DND-41 (cell line): ENCODE measurements around the gene BRAT1.

Source experiments
- ATAC-seq: fragments of 200-7000 bp; cut with Tn5 transposase; 3 replicates; pipeline ENCODE4 v1.9.1; 2021; ENCODE audit warnings: low read depth; ENCODE audit not compliant: insufficient read depth
- DNase-seq: peaks from one replicate; pipeline ENCODE4 v3.0.0-alpha.2; 2020
- H2AFZ ChIP-seq: 2 replicates; pipeline ENCODE4 v1.6.0; 2012; ENCODE audit warnings: low read depth, low read length
- H3K27ac ChIP-seq: 2 replicates; pipeline ENCODE4 v1.5.1; 2012; ENCODE audit warnings: low read length, inconsistent platforms
- H3K27me3 ChIP-seq: fragments of 200-600 bp; sonication (generic); 2 replicates; pipeline ENCODE4 v1.6.0; 2012; ENCODE audit warnings: low read length, mild to moderate bottlenecking, inconsistent platforms; ENCODE audit not compliant: insufficient read depth, poor library complexity
- H3K36me3 ChIP-seq: 2 replicates; pipeline ENCODE4 v1.5.1; 2012; ENCODE audit warnings: low read length, inconsistent platforms; ENCODE audit not compliant: insufficient read depth
- H3K4me1 ChIP-seq: 2 replicates; pipeline ENCODE4 v1.5.1; 2012; ENCODE audit warnings: mild to moderate bottlenecking, low read length; ENCODE audit not compliant: insufficient read depth
- H3K4me2 ChIP-seq: 2 replicates; pipeline ENCODE4 v1.6.0; 2012; ENCODE audit warnings: mild to moderate bottlenecking, moderate library complexity, low read length, inconsistent platforms; ENCODE audit not compliant: insufficient read depth
- H3K4me3 ChIP-seq, 2 experiments: fragments of 200-600 bp in 1 of 2; shearing (Covaris generic) in 1 of 2; 2 replicates each; pipeline ENCODE4 v1.5.1; 2012 to 2016; ENCODE audit warnings: inconsistent platforms in 2 of 2, low read length in 2 of 2, mild to moderate bottlenecking in 2 of 2, low read depth in 1 of 2, moderate library complexity in 1 of 2
- H3K79me2 ChIP-seq: 2 replicates; pipeline ENCODE4 v1.6.0; 2012; ENCODE audit warnings: low read length, inconsistent platforms; ENCODE audit not compliant: insufficient read depth
- H3K9ac ChIP-seq: 2 replicates; pipeline ENCODE4 v1.6.0; 2012; ENCODE audit warnings: low read depth, mild to moderate bottlenecking, inconsistent platforms, low read length, moderate library complexity
- H3K9me3 ChIP-seq: 2 replicates; pipeline ENCODE4 v1.5.1; 2012; ENCODE audit warnings: low read length, moderate library complexity, mild to moderate bottlenecking, inconsistent platforms; ENCODE audit not compliant: insufficient read depth, severe bottlenecking
- H4K20me1 ChIP-seq: 2 replicates; pipeline ENCODE4 v1.6.0; 2012; ENCODE audit warnings: low read length; ENCODE audit not compliant: insufficient read depth
- CTCF ChIP-seq: IDR thresholded peaks from 2 replicates; pipeline ENCODE4 v1.5.1; 2012; ENCODE audit warnings: borderline replicate concordance, low read length, moderate library complexity, mild to moderate bottlenecking; ENCODE audit not compliant: poor library complexity, severe bottlenecking; ENCODE audit errors: extremely low read depth
- EZH2 ChIP-seq: IDR thresholded peaks from 3 replicates; pipeline ENCODE4 v1.6.1; 2012; ENCODE audit warnings: borderline replicate concordance, low read depth, mild to moderate bottlenecking, moderate library complexity, low read length, inconsistent platforms; ENCODE audit not compliant: severe bottlenecking

BRAT1 gene

GRCh38 chr7:2571409-2571808 lies 16.1 kb upstream of the BRAT1 start:
- no peak overlapping the region for H3K4me3 ChIP-seq
- H3K27ac ChIP-seq: no peak overlapping the region
- ATAC-seq (no peak), DNase-seq (no peak)
- H2AFZ ChIP-seq: no peak overlapping the region
- peaks cover 10% of the 10 kb centered on the region; the same call in 1 of the 2 replicates for H3K36me3 ChIP-seq
- H3K27me3 ChIP-seq: no peaks in the 10 kb centered on the region
- no peaks in the 10 kb centered on the region for H3K9me3 ChIP-seq
- TF ChIP-seq EZH2: no peak
- TF ChIP-seq CTCF: no peak
- H3K4me1 ChIP-seq: no peaks in the 10 kb centered on the region
- no peak overlapping the region for H3K4me2 ChIP-seq
- H3K9ac ChIP-seq: no peak overlapping the region
- H3K79me2 ChIP-seq: no peaks in the 10 kb centered on the region
- H4K20me1 ChIP-seq: 0 out of 2 replicates have a peak, but pooled peaks cover 4% of the 10 kb centered on the region

- ATAC-seq (no peak), DNase-seq (no peak)
- H3K27ac ChIP-seq: no peak overlapping the region
- TF ChIP-seq EZH2 (no peak), CTCF (no peak)
- no peak overlapping the region for H3K4me2 ChIP-seq
- H3K4me1 ChIP-seq: no peaks in the 10 kb centered on the region
- H3K4me3 ChIP-seq: no peak overlapping the region
- no peak overlapping the region for H2AFZ ChIP-seq
- H3K27me3 ChIP-seq: no peaks in the 10 kb centered on the region
- no peaks in the 10 kb centered on the region for H3K9me3 ChIP-seq
- peaks cover 4% of the 10 kb centered on the region; the same call in 1 of the 2 replicates for H4K20me1 ChIP-seq
- no peak overlapping the region for H3K9ac ChIP-seq
- peaks cover 10% of the 10 kb centered on the region; the same call in 1 of the 2 replicates for H3K36me3 ChIP-seq
- H3K79me2 ChIP-seq: no peaks in the 10 kb centered on the region
Measured at GRCh38 chr7:2570021-2570420, 14.7 kb upstream of the BRAT1 start.

GRCh38 chr7:2569421-2569820 lies 14.1 kb upstream of the BRAT1 start:
- Histone ChIP-seq H3K4me2 (no peak overlapping the region), H3K4me1 (no peaks in the 10 kb centered on the region), H3K27me3 (no peaks in the 10 kb centered on the region), H3K4me3 (no peak overlapping the region), H3K27ac (no peak overlapping the region), H4K20me1 (peaks cover 4% of the 10 kb centered on the region; the same call in 1 of the 2 replicates), H3K36me3 (peaks cover 10% of the 10 kb centered on the region; the same call in 1 of the 2 replicates), H2AFZ (no peak overlapping the region), H3K79me2 (no peaks in the 10 kb centered on the region), H3K9me3 (no peaks in the 10 kb centered on the region), H3K9ac (no peak overlapping the region)
- no peak for DNase-seq
- ATAC-seq: no peak
- no peak for TF ChIP-seq CTCF

- no peaks in the 10 kb centered on the region for H3K9me3 ChIP-seq
- DNase-seq: no peak
- H3K4me1 ChIP-seq: no peaks in the 10 kb centered on the region
- H3K27me3 ChIP-seq: no peaks in the 10 kb centered on the region
- TF ChIP-seq CTCF: no peak
- no peak for TF ChIP-seq EZH2
- H3K79me2 ChIP-seq: no peaks in the 10 kb centered on the region
- H3K4me2 ChIP-seq: no peak overlapping the region
- no peak for ATAC-seq
- no peak overlapping the region for H2AFZ ChIP-seq
- H4K20me1 ChIP-seq: peaks cover 4% of the 10 kb centered on the region; the same call in 1 of the 2 replicates
- H3K27ac ChIP-seq: no peak overlapping the region
- H3K4me3 ChIP-seq: no peak overlapping the region
- H3K9ac ChIP-seq: no peak overlapping the region
- H3K36me3 ChIP-seq: peaks cover 6% of the 10 kb centered on the region; the same call in 1 of the 2 replicates
Measured at GRCh38 chr7:2568521-2569223, 13.3 kb upstream of the BRAT1 start.
